K562 (cell line): ENCODE data around the gene RING1. TPM values are rescaled to one million over a fixed set of nuclear protein-coding genes. Genes with fewer than 3 reads are reported as not detected.

ENCODE experiments used
- E2F4 ChIP-seq: sonication (generic); formaldehyde crosslinking; IDR thresholded peaks from 2 replicates; pipeline ENCODE4 v1.8.0; 2022; ENCODE audit warnings: mild to moderate bottlenecking, low read depth, missing genetic modification reagents
- E2F6 ChIP-seq, 2 experiments: IDR thresholded peaks; 2 replicates each; pipeline ENCODE4 v1.6.1; 2011; ENCODE audit warnings: borderline replicate concordance in 1 of 2, control low read depth in 1 of 2, low read depth in 1 of 2, low read length in 1 of 2, mild to moderate bottlenecking in 1 of 2, mixed read lengths in 1 of 2, moderate library complexity in 1 of 2; ENCODE audit not compliant: insufficient read depth in 1 of 2, insufficient read length in 1 of 2, poor library complexity in 1 of 2, severe bottlenecking in 1 of 2; ENCODE audit errors: extremely low read depth in 1 of 2
- ELK3 ChIP-seq: fragments of 450-650 bp; formaldehyde crosslinking; IDR thresholded peaks from 2 replicates; pipeline ENCODE4 v1.4.0; 2020; ENCODE audit warnings: mild to moderate bottlenecking
- ETS1 ChIP-seq: conservative IDR thresholded peaks from 2 replicates; pipeline ENCODE4 v1.6.1; 2011; ENCODE audit warnings: low read depth, mild to moderate bottlenecking, low read length; ENCODE audit not compliant: control insufficient read depth
- HDAC2 ChIP-seq: fragments of 450-650 bp; IDR thresholded peaks from 2 replicates; pipeline ENCODE4 v1.6.1; 2016; ENCODE audit warnings: mild to moderate bottlenecking
- HDAC3 ChIP-seq: fragments of 450-650 bp; IDR thresholded peaks from 2 replicates; pipeline ENCODE4 v1.6.1; 2018; ENCODE audit warnings: borderline replicate concordance, mild to moderate bottlenecking, moderate library complexity; ENCODE audit not compliant: partially characterized antibody
- KAT8 ChIP-seq: fragments of 450-650 bp; IDR thresholded peaks from 2 replicates; pipeline ENCODE4 v1.6.1; 2016; ENCODE audit warnings: low read depth, mild to moderate bottlenecking
- MBD2 ChIP-seq: sonication (generic); IDR thresholded peaks from 2 replicates; pipeline ENCODE4 v1.6.1; 2016; ENCODE audit warnings: low read depth, borderline replicate concordance
- PCBP2 ChIP-seq: fragments of 200-400 bp; formaldehyde crosslinking; IDR thresholded peaks from 2 replicates; pipeline ENCODE4 v1.6.1; 2018; ENCODE audit warnings: low read length, low read depth, mild to moderate bottlenecking, moderate library complexity; ENCODE audit not compliant: poor library complexity, severe bottlenecking
- PREB ChIP-seq: sonication (generic); formaldehyde crosslinking; IDR thresholded peaks from 2 replicates; pipeline ENCODE4 v1.8.1; 2023; ENCODE audit warnings: mild to moderate bottlenecking, missing genetic modification reagents
- RAD21 ChIP-seq, 2 experiments: fragments of 250-450 bp in 1 of 2; fragments of 450-650 bp in 1 of 2; sonication (Bioruptor Pico) in 1 of 2; formaldehyde crosslinking in 1 of 2; IDR thresholded peaks in 1 of 2; conservative IDR thresholded peaks in 1 of 2; 2 replicates each; pipeline versions ENCODE4 v1.4.0 to v1.8.0; 2020 to 2022; ENCODE audit warnings: mild to moderate bottlenecking in 2 of 2, moderate library complexity in 1 of 2
- RBM25 ChIP-seq: fragments of 200-400 bp; formaldehyde crosslinking; IDR thresholded peaks from 2 replicates; pipeline ENCODE4 v1.6.1; 2018; ENCODE audit warnings: low read length, low read depth, moderate library complexity; ENCODE audit not compliant: severe bottlenecking
- TCF3 ChIP-seq: sonication (generic); formaldehyde crosslinking; IDR thresholded peaks from 2 replicates; pipeline ENCODE4 v1.4.0; 2020; ENCODE audit warnings: mild to moderate bottlenecking, missing genetic modification reagents
- TSC22D4 ChIP-seq: fragments of 450-650 bp; IDR thresholded peaks from 2 replicates; pipeline ENCODE4 v1.6.1; 2016; ENCODE audit warnings: missing genetic modification characterization, missing biosample characterization, control low read depth
- USF2 ChIP-seq: sonication (generic); formaldehyde crosslinking; IDR thresholded peaks from 2 replicates; pipeline ENCODE4 v1.5.0; 2020; ENCODE audit warnings: missing genetic modification reagents
- ZNF280B ChIP-seq: fragments of 250-450 bp; sonication (Bioruptor Pico); IDR thresholded peaks from 2 replicates; pipeline ENCODE4 v1.5.1; 2021; ENCODE audit warnings: mild to moderate bottlenecking
- polyA plus RNA-seq, 8 experiments: library from polyadenylated mRNA; depleted of rRNA in 4 of 8; stranded (reverse) in 5 of 8; unstranded in 3 of 8; fragments of >200 nt; fragmentation: Nextera tagmentation in 2 of 8; fragmentation: Illumina TruSeq in 1 of 8; extraction: Ambion mirVana in 2 of 8; extraction: Trizol in 1 of 8; gene quantifications; 2 replicates each; pipeline versions ENCODE4 v1.2.1 to v1.2.3, GENCODE V29; 2011 to 2014; ENCODE audit warnings: inconsistent platforms in 1 of 8, missing spikeins in 1 of 8
- total RNA-seq, 7 experiments: library from RNA; depleted of rRNA in 6 of 7; stranded (reverse); fragments of >200 nt in 6 of 7; fragmentation: Illumina TruSeq in 2 of 7; extraction: Trizol in 2 of 7; gene quantifications; 2 replicates each; pipeline versions ENCODE4 v1.2.1 to v1.2.3, GENCODE V29; 2011 to 2021; ENCODE audit warnings: low replicate concordance in 1 of 7

Gene RING1
- total and polyA plus RNA-seq, 9 of the 15 experiments (the other 6 are each of a cell fraction or from before 2014, with no cell fraction given) = 4.2 to 59.1 (median 36.9) TPM

- TF ChIP-seq E2F6 (IDR thresholded peaks at IDR 0.05; ENCODE audit: borderline replicate concordance in 1 of 2, extremely low read depth in 1 of 2, insufficient read depth in 1 of 2, insufficient read length in 1 of 2, low read depth in 1 of 2, low read length in 1 of 2, poor library complexity in 1 of 2, severe bottlenecking in 1 of 2) = peak in 1 of 2 experiments; percentile 43
- no peak for TF ChIP-seq USF2 (CRISPR knock-in tag)
- TF ChIP-seq ZNF280B = no peak
- TF ChIP-seq TCF3 (CRISPR knock-in tag) = peak; percentile 57
- no peak for TF ChIP-seq HDAC3
- no peak for TF ChIP-seq TSC22D4 (tag)
- TF ChIP-seq HDAC2 = no peak
- no peak for TF ChIP-seq PCBP2
- peak; percentile 90 for TF ChIP-seq RBM25
- no peak; a peak in 1 of 4 replicates for TF ChIP-seq RAD21 (CRISPR knock-in tag; conservative IDR thresholded peaks at IDR 0.05 in 1 of 2, IDR thresholded peaks at IDR 0.05 in 1 of 2)
- TF ChIP-seq MBD2 = peak; percentile 29; the same call in 1 of the 2 replicates
- no peak; the same call in none of the 2 replicates for TF ChIP-seq ETS1
- TF ChIP-seq KAT8 = no peak
- 0 out of 2 replicates have a peak, but pooled peaks have one; percentile 34 for TF ChIP-seq ELK3
- TF ChIP-seq E2F4 (CRISPR knock-in tag) = no peak
- TF ChIP-seq PREB = no peak
These were observed 7.8 kb upstream of the RING1 start, which contains the start of the genes RXRB and SLC39A7 (continued) for GRCh38 chr6:33200219-33201146.
